OCI-LY7 (cell line): Measurements from ENCODE around the gene RAPGEF3.

Source experiments
- EZH2phosphoT487 ChIP-seq: fragments of 200-600 bp; sonication (generic); IDR thresholded peaks from 2 replicates; pipeline ENCODE4 v1.6.1; 2018; ENCODE audit warnings: low read depth, borderline replicate concordance, mild to moderate bottlenecking, mixed run types, antibody characterized with exemption, low read length, moderate library complexity, mixed read lengths
- TF ChIP-seq, protein P1 (sequence below): fragments of 200-600 bp; sonication (generic); conservative IDR thresholded peaks from 2 replicates; pipeline ENCODE4 v1.5.1; 2014; ENCODE audit warnings: mild to moderate bottlenecking, antibody characterized with exemption, low read length, moderate library complexity, mixed read lengths

DNA sequence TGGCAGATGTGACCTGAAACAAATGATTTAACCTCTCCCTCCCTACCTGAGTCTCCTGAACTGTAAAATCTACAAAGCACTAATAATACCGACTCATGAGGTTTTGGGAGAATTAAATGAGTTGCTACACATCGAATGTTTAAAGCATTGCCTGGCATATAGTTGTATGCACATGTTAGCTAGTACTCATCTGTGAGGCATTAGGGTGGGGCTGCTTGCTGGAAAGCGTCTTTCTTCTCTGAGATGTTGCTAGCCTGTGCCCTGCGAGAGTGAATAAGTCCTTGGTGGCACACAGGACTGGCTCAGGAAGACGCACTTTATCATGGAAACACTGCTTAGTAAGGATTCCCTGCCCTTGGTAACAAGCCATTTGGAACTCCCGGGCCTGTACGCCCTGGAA is 6.1 kb downstream of the RAPGEF3 start:
- TF ChIP-seq, protein P1, sequence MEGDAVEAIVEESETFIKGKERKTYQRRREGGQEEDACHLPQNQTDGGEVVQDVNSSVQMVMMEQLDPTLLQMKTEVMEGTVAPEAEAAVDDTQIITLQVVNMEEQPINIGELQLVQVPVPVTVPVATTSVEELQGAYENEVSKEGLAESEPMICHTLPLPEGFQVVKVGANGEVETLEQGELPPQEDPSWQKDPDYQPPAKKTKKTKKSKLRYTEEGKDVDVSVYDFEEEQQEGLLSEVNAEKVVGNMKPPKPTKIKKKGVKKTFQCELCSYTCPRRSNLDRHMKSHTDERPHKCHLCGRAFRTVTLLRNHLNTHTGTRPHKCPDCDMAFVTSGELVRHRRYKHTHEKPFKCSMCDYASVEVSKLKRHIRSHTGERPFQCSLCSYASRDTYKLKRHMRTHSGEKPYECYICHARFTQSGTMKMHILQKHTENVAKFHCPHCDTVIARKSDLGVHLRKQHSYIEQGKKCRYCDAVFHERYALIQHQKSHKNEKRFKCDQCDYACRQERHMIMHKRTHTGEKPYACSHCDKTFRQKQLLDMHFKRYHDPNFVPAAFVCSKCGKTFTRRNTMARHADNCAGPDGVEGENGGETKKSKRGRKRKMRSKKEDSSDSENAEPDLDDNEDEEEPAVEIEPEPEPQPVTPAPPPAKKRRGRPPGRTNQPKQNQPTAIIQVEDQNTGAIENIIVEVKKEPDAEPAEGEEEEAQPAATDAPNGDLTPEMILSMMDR = no peak
- no peak for TF ChIP-seq EZH2phosphoT487
